IMR-90 (cell line): Measurements from ENCODE around the gene UPK2. TPM values are rescaled to one million over a fixed set of nuclear protein-coding genes. Genes with fewer than 3 reads are reported as not detected.

Experiments
- NFE2L2 ChIP-seq: fragments of 150-350 bp; IDR thresholded peaks from 2 replicates; pipeline ENCODE4 v1.6.1; 2016; ENCODE audit warnings: low read depth, mild to moderate bottlenecking, low read length
- RAD21 ChIP-seq: IDR thresholded peaks from 2 replicates; pipeline ENCODE4 v1.6.1; 2012; ENCODE audit warnings: low read length, improper control_type of control experiment
- SMC3 ChIP-seq: fragments of 150-350 bp; IDR thresholded peaks from 2 replicates; pipeline ENCODE4 v1.6.1; 2016; ENCODE audit warnings: low read depth, mild to moderate bottlenecking, antibody characterized with exemption, low read length, moderate library complexity
- polyA plus RNA-seq, 3 experiments: library from polyadenylated mRNA; depleted of rRNA; stranded (reverse); fragments of >200 nt; gene quantifications; 2 replicates each; pipeline ENCODE4 v1.2.3, GENCODE V29; 2012; ENCODE audit warnings: low replicate concordance in 1 of 3
- total RNA-seq: library from RNA; depleted of rRNA; stranded (reverse); fragments of >200 nt; gene quantifications from 2 replicates; pipeline ENCODE4 v1.2.3, GENCODE V29; 2012

UPK2 gene
- total and polyA plus RNA-seq, 2 of the 4 experiments (the other 2 are of a cell fraction), result 0.26 TPM; not detected in 1

DNA sequence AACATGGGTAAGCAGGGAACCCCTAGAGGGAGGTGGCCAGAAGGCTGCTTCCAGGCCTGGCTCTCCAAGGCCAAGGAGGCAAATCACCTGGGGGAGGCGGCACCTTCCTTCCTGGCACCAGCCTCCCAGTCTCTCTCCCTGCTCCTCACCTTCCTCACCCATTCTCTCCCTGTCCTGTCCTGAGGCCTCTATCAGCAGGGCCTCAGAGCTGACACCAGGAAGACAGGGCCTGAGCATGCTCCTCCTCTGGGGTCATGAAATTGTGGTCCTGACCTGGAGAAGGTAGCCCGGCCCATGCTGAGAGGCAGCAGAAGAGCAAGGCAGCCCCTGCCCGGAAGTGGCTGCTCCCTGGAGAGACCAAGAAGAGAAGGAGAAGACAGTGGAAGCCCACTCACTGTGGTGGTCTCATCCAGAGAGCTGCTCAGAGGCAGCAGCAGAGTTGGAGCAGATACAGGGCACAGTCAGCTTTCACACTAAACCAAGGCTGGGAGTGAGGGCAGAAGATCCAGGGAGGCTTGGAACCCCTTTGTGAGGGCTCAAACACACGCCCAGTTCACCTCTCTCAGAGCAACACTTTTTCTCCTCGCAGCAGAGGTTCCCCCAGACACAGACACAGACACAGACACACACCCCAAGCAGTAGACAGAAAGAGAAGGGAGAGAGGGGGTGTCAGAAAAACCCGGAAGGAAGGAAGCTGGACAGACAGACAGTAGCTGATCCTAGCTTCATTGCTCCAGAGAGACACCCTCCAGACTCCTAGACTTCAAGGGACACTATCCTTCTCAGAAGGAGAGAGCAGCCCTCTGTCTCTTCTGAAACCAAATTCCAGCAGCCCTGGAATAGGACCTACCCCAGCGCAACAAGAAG, 32.1 kb upstream of the UPK2 start (continued):
- TF ChIP-seq NFE2L2 (no peak), RAD21 (no peak), SMC3 (no peak)
